Fibroblast of pulmonary artery (primary cell): Measurements from ENCODE around the gene C1GALT1.

ENCODE experiments used
- DNase-seq: peaks from one replicate; pipeline ENCODE4 v3.0.0-alpha.2; 2010; ENCODE audit warnings: low read depth
- H3K4me3 ChIP-seq: replicated peaks from 2 replicates; pipeline ENCODE4 v1.5.1; 2011; ENCODE audit warnings: low read depth, mild to moderate bottlenecking, control low read depth, low read length, moderate library complexity
- CTCF ChIP-seq: IDR thresholded peaks from 2 replicates; pipeline ENCODE4 v1.5.1; 2011; ENCODE audit warnings: mild to moderate bottlenecking, control low read depth, low read length, inconsistent platforms; ENCODE audit errors: missing control alignments

The C1GALT1 gene

GRCh38 chr7:7261863-7262262, 79.5 kb downstream of the C1GALT1 start:
- DNase-seq, result no peak
- no peak overlapping the region for H3K4me3 ChIP-seq
- no peak for TF ChIP-seq CTCF

GRCh38 chr7:7263297-7264230, 81.2 kb downstream of the C1GALT1 start:
- TF ChIP-seq CTCF, result no peak
- H3K4me3 ChIP-seq, result no peak overlapping the region
- DNase-seq, result no peak

GRCh38 chr7:7264306-7265040, 82.1 kb downstream of the C1GALT1 start:
- DNase-seq, result no peak
- no peak for TF ChIP-seq CTCF
- no peak overlapping the region for H3K4me3 ChIP-seq

GRCh38 chr7:7265081-7266075, 83.0 kb downstream of the C1GALT1 start:
- peak; percentile 45 for DNase-seq
- TF ChIP-seq CTCF, result no peak

GRCh38 chr7:7266257-7266881, 84.0 kb downstream of the C1GALT1 start:
- DNase-seq, result no peak
- no peak overlapping the region for H3K4me3 ChIP-seq
- no peak for TF ChIP-seq CTCF

More at GRCh38 chr7:7265081-7266075, 83.0 kb downstream of the C1GALT1 start:
- H3K4me3 ChIP-seq, result no peak overlapping the region

GRCh38 chr7:7271094-7271874, 88.9 kb downstream of the C1GALT1 start:
- no peak for TF ChIP-seq CTCF
- H3K4me3 ChIP-seq, result no peak overlapping the region
- no peak for DNase-seq
